ENCODE data around the gene TECPR1. TPM values are rescaled to one million over a fixed set of nuclear protein-coding genes. Genes with fewer than 3 reads are reported as not detected.

The TECPR1 gene
- total RNA-seq, 2 experiments from 2014 or later, result 25.6 to 25.7 TPM

DNA sequence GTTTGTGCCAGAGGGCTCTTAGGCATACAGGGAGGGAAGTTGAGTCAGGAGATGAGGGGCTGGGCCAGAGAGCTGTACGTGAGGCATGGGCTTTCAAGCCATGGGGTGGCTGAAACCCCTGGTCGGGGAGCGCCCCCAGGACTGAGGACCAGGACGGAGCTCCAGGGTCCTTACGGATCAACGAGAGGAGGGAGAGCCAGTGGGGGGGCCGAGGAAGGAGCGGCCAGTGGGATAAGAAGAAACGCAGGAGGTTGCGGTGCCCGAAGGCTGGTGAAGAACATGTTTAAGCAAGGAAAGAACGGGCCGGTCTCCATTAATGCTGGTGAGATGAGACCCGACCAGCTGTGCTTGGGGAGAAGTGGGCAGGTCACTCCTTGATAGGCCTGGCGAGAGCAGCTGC lies 84.4 kb downstream of the TECPR1 start:
- TF ChIP-seq, protein P1, sequence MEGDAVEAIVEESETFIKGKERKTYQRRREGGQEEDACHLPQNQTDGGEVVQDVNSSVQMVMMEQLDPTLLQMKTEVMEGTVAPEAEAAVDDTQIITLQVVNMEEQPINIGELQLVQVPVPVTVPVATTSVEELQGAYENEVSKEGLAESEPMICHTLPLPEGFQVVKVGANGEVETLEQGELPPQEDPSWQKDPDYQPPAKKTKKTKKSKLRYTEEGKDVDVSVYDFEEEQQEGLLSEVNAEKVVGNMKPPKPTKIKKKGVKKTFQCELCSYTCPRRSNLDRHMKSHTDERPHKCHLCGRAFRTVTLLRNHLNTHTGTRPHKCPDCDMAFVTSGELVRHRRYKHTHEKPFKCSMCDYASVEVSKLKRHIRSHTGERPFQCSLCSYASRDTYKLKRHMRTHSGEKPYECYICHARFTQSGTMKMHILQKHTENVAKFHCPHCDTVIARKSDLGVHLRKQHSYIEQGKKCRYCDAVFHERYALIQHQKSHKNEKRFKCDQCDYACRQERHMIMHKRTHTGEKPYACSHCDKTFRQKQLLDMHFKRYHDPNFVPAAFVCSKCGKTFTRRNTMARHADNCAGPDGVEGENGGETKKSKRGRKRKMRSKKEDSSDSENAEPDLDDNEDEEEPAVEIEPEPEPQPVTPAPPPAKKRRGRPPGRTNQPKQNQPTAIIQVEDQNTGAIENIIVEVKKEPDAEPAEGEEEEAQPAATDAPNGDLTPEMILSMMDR (IDR thresholded peaks at IDR 0.05), result no peak
- no peak for ATAC-seq
- no peaks in the 10 kb centered on the region for H3K27me3 Mint-ChIP-seq
- ChIA-PET CTCF (interaction anchor here (1.2 to 9.9 kb wide), 13 partner anchors 8 to 147 kb away, joined by 3 to 239 read pairs (median 9); partner anchors contain the start of gene LMTK2), POLR2A (interaction anchor here (0.8 kb wide), 1 partner anchor 35 kb away, joined by 3 read pairs; no protein-coding TSS in a partner anchor)
- H3K4me1 Mint-ChIP-seq (ENCODE audit: low read depth), result peaks cover 3% of the 10 kb centered on the region
- intact Hi-C loops (cut with micrococcal nuclease), result loop anchor here (2.0 kb wide), 2 partner anchors 61 to 147 kb away; partner anchors contain the start of gene LMTK2
- H3K36me3 Mint-ChIP-seq (ENCODE audit: low read depth), result peaks cover 1% of the 10 kb centered on the region
- no peaks in the 10 kb centered on the region for H3K9me3 Mint-ChIP-seq
- no peak overlapping the region for H3K27ac Mint-ChIP-seq
- no peak overlapping the region for H3K4me3 Mint-ChIP-seq
- no peak for DNase-seq

DNA sequence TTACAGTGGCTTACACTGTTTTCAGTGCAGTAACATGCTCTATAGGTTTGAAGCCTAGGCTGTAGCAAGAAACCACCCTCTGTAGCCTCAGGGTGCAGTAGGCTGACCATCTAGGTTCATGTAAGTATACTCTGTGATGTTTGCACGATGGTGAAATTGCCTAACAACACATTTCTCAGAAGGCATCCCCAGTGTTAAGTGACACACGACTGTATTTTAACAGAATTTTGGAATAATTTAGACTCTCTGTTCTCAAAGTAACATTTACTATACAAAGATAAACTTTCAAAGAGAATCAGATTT lies 85.4 kb downstream of the TECPR1 start:
- H3K36me3 Mint-ChIP-seq (ENCODE audit: low read depth), result no peaks in the 10 kb centered on the region
- H3K9me3 Mint-ChIP-seq, result no peaks in the 10 kb centered on the region
- intact Hi-C loops (cut with micrococcal nuclease), result loop anchor here (2.0 kb wide), 1 partner anchor 60 kb away; the partner anchor contains the start of gene LMTK2
- H3K4me3 Mint-ChIP-seq, result no peak overlapping the region
- ChIA-PET POLR2A (no interaction called here), CTCF (interaction anchor here (1.0 to 9.9 kb wide), 15 partner anchors 10 to 235 kb away, joined by 3 to 239 read pairs (median 6); partner anchors contain the start of gene LMTK2)
- no peaks in the 10 kb centered on the region for H3K27me3 Mint-ChIP-seq
- DNase-seq (no peak), ATAC-seq (no peak)
- H3K27ac Mint-ChIP-seq, result no peak overlapping the region
- peaks cover 3% of the 10 kb centered on the region for H3K4me1 Mint-ChIP-seq (ENCODE audit: low read depth)
- TF ChIP-seq, protein P1 (IDR thresholded peaks at IDR 0.05), result no peak

DNA sequence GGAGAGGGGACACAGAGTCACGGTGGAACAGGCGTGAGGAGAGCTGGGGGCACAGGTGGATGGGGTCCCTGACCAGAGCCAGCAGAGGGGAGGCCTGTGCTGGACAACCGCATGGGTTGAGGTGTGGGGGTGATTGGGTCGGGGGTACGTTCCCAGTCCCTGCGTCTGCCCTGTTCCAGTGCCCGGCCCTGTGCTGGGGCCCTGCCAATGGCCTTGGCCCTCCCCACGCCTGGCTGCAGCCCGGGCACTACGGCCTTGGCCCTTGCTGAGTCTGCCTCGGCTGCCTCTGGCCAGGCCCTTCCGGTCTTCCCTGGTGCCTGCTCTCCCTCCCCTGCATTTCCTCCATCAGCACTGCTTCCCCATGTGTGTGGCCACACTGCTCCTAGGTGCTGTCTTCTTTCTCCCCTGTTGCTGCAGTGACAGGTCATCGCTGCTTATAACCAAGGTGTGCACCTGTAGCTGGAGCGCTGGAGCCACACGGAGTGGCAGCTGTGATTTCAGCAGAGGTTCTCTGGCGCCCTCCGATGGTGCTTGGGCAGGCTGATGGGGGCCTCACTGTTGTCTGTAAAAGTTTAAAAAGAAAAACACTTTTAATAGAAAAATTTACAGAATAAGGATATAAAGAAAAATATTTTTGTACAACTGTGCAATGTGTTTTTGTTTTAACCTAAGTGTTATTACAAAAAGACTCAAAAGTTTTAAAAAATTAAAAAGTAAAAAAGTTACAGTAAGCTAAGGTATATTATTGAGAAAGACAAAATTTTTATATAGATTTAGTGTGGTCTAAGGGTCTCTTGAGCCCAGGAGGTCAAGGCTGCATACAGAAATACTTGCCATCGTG lies 86.0 kb downstream of the TECPR1 start:
- no peaks in the 10 kb centered on the region for H3K27me3 Mint-ChIP-seq
- no peak overlapping the region for H3K27ac Mint-ChIP-seq
- ATAC-seq (peak; percentile 91), DNase-seq (peak; percentile 80)
- ChIA-PET POLR2A (interaction anchor here (1.2 kb wide), 1 partner anchor 60 kb away, joined by 3 read pairs; no protein-coding TSS in a partner anchor), CTCF (interaction anchor here (0.6 to 9.9 kb wide), 16 partner anchors 10 to 236 kb away, joined by 3 to 239 read pairs (median 6); partner anchors contain the start of gene LMTK2)
- H3K4me3 Mint-ChIP-seq, result no peak overlapping the region
- peaks cover 3% of the 10 kb centered on the region for H3K4me1 Mint-ChIP-seq (ENCODE audit: low read depth)
- TF ChIP-seq, protein P1 (IDR thresholded peaks at IDR 0.05), result peak; percentile 71
- H3K36me3 Mint-ChIP-seq (ENCODE audit: low read depth), result no peaks in the 10 kb centered on the region
- intact Hi-C loops (cut with micrococcal nuclease), result loop anchor here (2.0 kb wide), 1 partner anchor 59 kb away; the partner anchor contains the start of gene LMTK2
- H3K9me3 Mint-ChIP-seq, result no peaks in the 10 kb centered on the region

Other genes starting within 250 kb of the TECPR1 start
- 10 to 100 TPM in 1 of 2 experiments, 1 to 10 TPM in 1; 9.4 to 11.5 TPM for gene LMTK2, start 145.4 kb downstream of the TECPR1 start, total RNA-seq
- gene BHLHA15, start 40.8 kb downstream of the TECPR1 start, total RNA-seq, result under 1 TPM in 1 of 2 experiments, not detected in 1; 0.94 TPM
- gene BRI3, start 29.5 kb upstream of the TECPR1 start, total RNA-seq, result 10 to 100 TPM; 44.9 to 47.6 TPM
- gene BAIAP2L1, start 148.9 kb upstream of the TECPR1 start, total RNA-seq, result 1 to 10 TPM; 1.7 to 2.3 TPM